ENCODE results near the gene TAF4. TPM values are rescaled to one million over a fixed set of nuclear protein-coding genes. Genes with fewer than 3 reads are reported as not detected.

The TAF4 gene
- polyA plus RNA-seq, 10 donors, result 9.9 to 17.1 (median 13.4) TPM

DNA sequence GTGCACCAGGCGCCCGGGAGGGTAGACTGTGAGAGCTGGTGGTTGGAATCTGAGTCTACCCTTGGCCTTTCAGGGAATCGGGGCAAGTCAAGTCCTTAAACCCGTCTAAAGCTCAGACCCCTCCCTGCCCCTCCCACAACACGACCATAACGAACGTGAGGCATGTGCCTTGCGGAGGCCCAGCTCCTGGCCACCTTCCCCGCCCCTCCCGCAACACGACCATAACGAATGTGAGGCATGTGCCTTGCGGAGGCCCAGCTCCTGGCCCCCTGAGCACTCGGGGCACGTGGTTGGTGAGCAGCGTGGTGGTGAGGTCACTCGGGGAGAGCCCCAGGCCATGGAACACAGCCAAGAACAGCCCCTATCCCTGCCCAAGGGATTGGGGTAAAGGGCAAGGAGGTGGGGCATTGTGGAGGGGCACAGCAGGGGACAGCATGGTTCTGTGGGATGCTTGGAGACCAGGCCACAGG is 132.2 kb downstream of the TAF4 start:
- DNase-seq, result no peak

DNA sequence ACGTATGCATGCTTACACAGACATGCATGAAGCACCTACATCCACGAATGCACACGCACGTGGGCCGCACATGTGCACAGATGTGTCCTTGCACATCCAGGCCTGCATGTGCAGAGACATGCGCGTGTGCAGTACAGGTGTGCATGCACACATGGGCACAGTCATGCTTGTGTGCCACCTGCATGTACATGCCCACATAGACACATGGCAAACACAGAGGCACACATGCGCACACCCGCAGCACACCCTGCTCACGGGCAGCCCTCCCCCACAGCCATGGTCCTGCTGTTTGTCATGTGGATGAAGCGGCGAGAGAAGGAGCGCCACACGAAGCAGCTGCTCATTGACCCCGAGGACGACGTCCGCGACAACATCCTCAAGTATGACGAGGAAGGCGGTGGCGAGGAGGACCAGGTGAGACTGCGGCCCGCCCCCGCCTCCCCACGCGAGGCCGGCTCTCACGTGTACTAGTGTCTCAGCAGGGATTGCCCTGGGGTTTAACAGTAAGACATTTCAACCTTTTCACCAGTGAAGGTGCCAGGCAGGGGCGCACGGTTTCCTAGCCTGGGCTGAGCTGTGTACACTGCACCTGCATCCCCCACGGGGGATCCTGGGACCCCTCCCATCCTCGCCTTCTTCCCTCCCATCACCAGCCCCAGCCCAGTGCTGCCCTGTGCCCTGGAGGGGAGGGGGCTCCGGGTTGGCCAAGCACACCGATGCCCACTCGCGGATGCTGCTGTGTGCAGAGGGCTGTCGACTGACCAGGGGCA is 132.8 kb downstream of the TAF4 start:
- no peak for DNase-seq

DNA sequence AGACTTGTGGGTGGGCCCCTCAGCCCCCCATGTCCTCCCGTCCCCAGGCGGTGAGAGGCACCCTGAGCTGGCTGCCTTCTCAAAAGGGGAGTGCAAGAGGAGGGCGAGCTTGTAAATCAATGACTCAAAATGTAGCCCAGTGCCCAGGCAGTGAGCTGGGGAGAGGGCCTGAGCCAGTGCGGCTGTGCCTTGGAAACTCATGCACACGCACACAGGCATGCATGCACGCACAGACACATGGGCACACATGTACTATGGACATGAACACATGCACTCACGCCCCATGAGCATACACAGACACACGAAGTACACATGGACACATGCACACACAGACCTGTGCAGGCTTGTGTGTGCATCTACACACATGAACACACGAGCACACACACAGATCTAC is 133.5 kb downstream of the TAF4 start:
- DNase-seq, result no peak

DNA sequence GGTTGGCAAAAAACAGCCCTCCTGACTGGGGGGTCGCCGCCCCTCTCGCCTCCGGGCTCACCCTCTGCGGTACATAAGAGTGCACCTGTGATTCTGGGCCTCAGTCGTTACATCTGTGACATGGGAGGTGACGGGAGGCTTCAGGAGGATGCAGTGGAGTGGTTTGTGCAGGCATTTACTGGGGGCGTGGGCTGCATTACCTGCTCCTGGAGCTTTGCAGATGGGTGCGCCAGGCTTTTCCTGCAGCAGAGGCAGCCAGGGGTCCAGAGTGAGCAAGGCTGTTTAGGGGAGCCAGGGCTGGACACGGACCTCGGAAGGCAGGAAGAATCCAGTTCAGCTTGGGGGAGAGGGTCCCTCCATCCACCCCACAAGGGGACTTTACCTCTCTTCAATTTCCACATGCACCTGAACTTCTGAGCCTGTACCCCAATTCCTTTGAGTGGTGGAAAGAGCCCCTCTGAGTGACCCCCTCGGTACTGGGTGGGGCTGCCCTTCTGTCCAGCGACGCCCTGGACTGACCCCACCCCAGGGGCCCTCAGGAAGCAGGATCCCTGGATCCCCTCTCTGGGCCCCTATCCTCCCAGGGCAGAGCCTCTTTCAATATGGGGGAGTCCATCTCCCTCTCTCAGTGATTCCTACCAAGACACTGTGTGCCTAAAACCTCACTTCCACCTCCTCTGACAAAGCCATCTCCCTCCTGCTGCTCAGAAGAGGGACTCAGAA is 134.0 kb downstream of the TAF4 start:
- no peak for DNase-seq

DNA sequence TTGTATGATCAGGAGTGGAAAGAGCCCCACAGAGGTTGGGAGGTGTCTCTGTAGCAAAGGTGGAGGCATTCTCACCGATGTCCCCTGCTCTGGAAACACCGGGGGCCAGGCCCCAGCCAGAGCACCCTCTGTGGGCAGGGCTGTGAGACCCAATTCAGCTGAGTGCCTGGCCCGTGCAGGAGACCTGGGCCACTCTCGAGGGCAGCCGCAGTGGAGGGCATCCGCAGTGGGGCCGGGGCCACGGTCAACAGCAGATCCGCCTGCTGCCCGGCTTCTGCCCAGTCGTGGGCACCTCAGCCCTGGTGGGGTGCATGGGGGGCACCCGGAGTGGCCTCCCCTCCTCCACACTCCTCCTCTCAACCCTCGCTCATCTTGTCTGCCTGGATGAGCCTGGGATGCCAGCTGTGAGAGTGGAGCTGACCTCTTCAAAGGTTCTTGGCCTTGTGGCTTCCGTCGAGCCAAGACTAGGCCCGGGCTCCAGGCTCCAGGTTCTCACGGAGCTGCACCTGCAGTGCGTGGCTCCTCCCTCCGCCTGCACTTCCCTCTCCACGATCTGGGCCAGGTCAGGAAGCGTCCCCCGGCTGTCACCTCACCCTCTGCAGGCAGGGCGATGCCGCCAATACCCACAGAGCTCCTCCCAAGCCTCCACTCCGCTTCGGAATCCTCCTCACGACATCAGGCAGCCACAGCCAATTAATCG is 134.8 kb downstream of the TAF4 start:
- no peak for DNase-seq

DNA sequence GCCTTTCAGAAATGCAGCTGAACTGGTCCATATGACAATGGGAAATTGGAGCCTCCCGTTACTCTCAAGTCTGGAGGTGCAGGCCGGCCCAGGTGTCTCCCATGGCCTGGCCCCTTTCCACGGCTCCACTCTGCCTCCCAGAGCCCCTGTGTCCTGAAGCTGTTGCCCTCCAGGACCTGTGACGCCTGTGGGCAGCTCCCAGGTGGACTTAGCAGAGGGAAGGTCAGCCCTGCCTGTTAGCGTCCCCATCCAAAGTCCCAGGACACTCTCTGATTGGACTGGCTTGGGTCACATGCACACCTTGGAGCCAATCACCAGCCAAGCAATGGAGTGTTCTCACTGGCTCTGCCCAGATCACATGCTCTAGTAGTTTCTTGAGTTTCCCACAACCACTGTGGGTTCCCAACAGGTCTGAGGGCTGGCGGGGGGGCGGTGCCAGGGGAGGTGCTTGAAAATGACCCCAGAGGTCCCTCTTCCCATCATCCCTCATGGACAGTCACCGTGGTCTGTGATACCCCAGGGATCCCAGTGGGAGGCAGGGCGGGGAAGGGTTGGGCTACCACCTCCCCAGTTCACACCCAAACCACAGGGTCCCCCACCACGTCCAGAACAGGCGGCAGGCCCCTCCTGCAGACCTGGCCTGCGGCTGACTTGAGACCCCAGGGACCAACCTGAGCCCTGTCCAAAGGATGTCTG is 135.6 kb downstream of the TAF4 start:
- DNase-seq, result no peak

DNA sequence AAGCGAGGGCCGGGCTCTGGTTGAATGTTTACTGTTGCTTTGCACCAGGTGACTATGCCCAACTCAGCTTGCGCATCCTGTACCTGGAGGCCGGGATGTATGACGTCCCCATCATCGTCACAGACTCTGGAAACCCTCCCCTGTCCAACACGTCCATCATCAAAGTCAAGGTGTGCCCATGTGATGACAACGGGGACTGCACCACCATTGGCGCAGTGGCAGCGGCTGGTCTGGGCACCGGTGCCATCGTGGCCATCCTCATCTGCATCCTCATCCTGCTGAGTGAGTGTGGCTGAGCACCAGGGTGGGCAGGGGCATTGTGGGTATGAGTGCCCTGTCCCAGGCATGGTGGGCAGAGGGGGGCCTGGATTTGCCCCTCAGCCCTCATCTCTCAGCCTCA is 136.1 kb downstream of the TAF4 start:
- no peak for DNase-seq

DNA sequence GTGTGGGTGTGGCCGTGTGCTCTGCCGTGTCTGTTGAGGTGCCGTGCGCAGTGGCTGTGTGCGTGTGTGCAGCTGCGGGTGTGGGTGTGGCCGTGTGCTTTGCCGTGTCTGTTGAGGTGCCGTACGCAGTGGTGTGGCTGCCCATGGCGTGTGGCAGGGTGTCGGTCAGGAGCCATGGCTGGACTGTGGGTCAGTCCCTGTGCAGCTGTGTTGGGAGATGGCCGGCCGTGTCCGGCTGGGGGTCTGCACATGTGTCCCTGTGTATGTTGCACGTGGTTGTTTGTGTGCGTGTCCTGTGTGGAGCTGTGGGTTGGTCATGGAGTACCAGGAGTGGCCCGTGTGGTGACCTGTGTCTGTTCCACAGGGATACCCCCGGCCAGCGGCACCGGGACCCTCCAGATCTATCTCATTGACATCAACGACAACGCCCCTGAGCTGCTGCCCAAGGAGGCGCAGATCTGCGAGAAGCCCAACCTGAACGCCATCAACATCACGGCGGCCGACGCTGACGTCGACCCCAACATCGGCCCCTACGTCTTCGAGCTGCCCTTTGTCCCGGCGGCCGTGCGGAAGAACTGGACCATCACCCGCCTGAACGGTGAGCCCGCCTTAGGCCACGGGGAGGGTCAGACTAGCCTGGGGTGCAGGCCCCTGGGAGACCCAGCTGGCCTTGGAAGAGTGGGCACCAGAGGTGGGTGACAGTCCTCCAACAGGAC is 137.7 kb downstream of the TAF4 start:
- DNase-seq, result no peak

DNA sequence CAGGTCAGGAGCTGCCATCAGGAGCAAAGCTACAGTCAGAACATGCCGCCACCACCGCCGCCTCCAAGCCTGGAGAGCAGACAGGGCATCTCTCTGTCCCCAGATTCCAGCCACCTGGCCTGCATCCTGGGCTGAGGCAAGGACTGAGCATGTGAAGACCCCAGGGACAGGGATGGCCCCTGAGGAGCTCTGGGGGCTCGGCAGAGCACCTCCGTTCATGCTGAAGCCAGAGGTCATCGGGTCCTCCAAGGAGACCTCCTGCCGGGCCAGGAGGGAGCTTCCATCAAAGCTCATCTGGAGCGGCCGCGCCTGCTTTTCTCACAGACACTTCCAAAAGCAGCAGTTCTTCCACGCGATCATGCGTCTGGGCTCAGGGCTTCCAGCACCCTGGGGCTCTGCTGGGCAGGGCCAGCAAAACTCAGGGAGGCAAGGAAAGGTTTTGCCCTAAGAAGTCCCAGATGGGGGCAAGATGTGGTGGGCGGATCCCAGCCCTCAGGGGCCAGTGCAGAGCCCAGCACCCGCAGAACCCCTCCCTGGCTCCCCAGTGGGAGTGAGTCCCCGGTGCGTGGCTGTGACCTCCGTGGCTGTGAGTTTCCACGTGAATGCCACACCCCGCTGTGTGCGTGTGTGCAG is 138.4 kb downstream of the TAF4 start:
- DNase-seq, result no peak

DNA sequence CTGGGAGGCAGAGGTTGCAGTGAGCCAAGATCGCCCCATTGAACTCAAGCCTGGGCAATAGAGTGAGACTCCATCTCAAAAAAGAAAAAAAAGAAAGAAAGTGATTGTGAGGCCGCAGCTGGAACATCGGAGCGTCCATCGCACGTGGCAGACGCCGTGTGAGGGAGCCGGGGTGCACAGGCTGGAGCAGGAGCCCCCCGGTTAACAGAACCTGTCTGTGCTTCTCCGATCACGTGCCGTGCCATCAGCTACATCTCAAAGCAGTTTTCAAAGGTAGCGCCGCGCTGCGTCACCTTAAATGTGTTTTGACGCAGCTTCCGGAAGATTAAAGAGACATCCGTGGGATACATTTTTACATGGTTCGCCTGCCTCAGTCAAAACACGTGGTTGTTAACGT is 138.9 kb downstream of the TAF4 start:
- DNase-seq, result no peak

DNA sequence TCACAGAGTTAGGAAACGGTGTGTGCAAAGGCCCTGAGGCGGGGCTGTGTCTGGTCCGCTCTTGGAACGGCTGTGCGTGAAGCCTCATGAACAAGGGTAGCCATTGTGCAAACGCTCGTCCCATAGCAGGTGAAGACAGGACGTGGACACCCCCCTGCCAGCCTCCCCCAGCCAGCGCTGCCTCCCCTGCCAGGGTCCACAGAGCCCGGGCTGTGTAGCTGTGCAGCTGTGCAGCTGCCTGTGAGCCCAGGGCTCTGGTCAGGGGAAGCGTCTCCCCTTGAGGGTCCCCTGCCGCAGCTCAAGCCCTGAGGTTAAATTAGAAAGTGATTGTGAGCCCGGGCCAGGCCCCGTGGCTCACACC is 139.4 kb downstream of the TAF4 start:
- DNase-seq, result no peak

DNA sequence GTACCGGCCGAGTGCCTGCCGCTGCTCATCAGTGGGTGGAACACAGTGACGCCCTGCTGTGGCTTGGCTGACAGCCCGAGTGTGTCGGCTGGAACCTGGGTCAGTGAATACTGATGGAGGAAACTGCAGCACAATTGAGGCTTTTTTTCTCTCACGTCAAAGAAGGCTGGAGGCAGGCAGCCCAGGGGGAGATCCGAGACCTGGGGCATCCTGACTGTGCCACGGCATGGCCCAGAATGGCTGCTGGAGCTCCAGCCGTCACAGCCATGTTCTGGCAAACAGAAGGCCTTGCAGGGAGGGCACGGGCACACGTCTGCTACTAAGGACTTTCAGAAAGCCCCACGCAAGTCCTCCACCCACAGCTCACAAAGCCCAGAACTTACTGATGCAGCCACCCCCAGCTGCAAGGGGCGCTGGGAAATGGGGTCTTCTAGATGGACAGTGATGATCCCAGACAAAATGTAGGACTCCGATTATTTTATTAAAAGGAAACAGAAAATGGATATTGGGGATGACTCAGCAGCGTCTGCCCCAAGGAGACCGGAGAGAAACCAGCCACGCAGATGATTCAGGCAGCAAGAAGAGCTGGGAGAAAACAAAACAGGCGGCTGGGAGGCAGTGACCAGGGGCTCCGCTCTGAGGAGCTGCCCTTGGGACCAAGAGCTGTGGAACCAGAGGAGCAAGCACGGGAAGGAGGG is 140.0 kb downstream of the TAF4 start:
- no peak for DNase-seq

DNA sequence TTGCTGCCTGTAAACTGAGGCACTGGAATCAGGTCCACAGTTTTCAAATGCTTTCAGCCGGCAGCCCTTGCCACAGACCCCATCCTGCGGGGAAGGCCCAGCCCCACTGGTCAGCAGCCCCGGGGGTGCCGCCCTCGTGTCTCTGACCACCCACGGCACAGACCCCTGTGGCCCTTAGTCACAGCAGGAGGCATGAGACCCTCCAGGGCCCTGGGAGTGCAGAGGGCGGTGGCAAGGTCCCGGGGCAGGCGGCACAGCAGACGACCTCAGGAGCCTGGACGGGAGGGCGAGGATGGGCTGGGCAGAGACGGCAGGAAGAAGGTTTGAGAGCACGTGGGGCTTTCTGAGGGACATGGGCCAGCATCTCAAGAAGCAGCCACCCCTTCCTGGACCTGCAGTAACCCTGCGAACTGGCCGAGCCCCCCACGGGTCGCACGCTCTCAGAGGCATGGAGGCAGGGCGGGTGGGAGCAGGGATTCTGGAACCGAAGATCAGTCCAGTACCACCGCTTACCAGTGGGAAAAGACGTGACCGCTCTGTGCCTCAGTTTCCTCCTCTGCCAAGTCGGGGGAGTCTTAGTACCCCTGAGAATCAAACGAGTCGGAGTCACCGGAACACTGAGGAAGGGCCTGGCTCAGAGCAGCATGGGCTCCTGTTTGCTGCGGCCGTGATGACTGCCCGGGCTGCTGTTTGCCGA is 140.7 kb downstream of the TAF4 start:
- DNase-seq, result no peak

Other genes starting within 250 kb of the TAF4 start
- 10 to 100 TPM; 60.9 to 93.3 (median 79.6) TPM for gene LSM14B, start 56.6 kb upstream of the TAF4 start, polyA plus RNA-seq (ENCODE audit: insufficient read length in 10 of 10)
- gene PSMA7, start 77.5 kb upstream of the TAF4 start, polyA plus RNA-seq (ENCODE audit: insufficient read length in 10 of 10), result 100 to 1,000 TPM; 141 to 179 (median 146) TPM
- 10 to 100 TPM; 10.4 to 20.4 (median 15.2) TPM for gene SS18L1, start 77.9 kb upstream of the TAF4 start, polyA plus RNA-seq (ENCODE audit: insufficient read length in 10 of 10)
- gene MTG2, start 117.1 kb upstream of the TAF4 start, polyA plus RNA-seq (ENCODE audit: insufficient read length in 10 of 10), result 10 to 100 TPM; 18.3 to 28.3 (median 24.7) TPM
- 1 to 10 TPM in 3 of 10 donors, under 1 TPM in 6, not detected in 1; 0.32 to 2.2 (median 0.91) TPM for gene HRH3, start 154.4 kb upstream of the TAF4 start, polyA plus RNA-seq (ENCODE audit: insufficient read length in 10 of 10)
- 10 to 100 TPM; 23.0 to 35.6 (median 27.3) TPM for gene OSBPL2, start 172.6 kb upstream of the TAF4 start, polyA plus RNA-seq (ENCODE audit: insufficient read length in 10 of 10)
- gene ADRM1, start 237.1 kb upstream of the TAF4 start, polyA plus RNA-seq (ENCODE audit: insufficient read length in 10 of 10), result 10 to 100 TPM; 42.4 to 60.8 (median 50.8) TPM